ENCODE measurements around the gene MSGN1.

The MSGN1 gene

GRCh38 chr2:17845806-17846205 is 29.5 kb downstream of the MSGN1 start:
- Histone ChIP-seq H3K36me3 (ENCODE audit: control insufficient read depth in 5 of 5, insufficient read depth in 5 of 5, low read length in 5 of 5) (no peaks in the 10 kb centered on the region), H3K27me3 (ENCODE audit: control insufficient read depth in 5 of 5, insufficient read depth in 4 of 5, low read length in 5 of 5) (no peaks in the 10 kb centered on the region), H3K9me3 (ENCODE audit: control insufficient read depth in 5 of 5, low read length in 5 of 5) (no peaks in the 10 kb centered on the region), H3K9ac (ENCODE audit: low read length in 5 of 5) (no peak overlapping the region), H3K4me1 (ENCODE audit: control insufficient read depth in 5 of 5, insufficient read depth in 5 of 5, low read length in 5 of 5) (no peaks in the 10 kb centered on the region), H3K27ac (ENCODE audit: low read depth, low read length) (no peak overlapping the region), H3K4me3 (ENCODE audit: low read depth in 1 of 5, low read length in 5 of 5) (no peak overlapping the region)

GRCh38 chr2:17846676-17847075 is 30.4 kb downstream of the MSGN1 start:
- H3K4me3 ChIP-seq (ENCODE audit: low read depth in 1 of 5, low read length in 5 of 5) = no peak overlapping the region
- H3K4me1 ChIP-seq (ENCODE audit: control insufficient read depth in 5 of 5, insufficient read depth in 5 of 5, low read length in 5 of 5) = no peaks in the 10 kb centered on the region
- H3K9ac ChIP-seq (ENCODE audit: low read length in 5 of 5) = no peak overlapping the region
- H3K9me3 ChIP-seq (ENCODE audit: control insufficient read depth in 5 of 5, low read length in 5 of 5) = no peaks in the 10 kb centered on the region
- no peak overlapping the region for H3K27ac ChIP-seq (ENCODE audit: low read depth, low read length)
- no peaks in the 10 kb centered on the region for H3K27me3 ChIP-seq (ENCODE audit: control insufficient read depth in 5 of 5, insufficient read depth in 4 of 5, low read length in 5 of 5)
- no peaks in the 10 kb centered on the region for H3K36me3 ChIP-seq (ENCODE audit: control insufficient read depth in 5 of 5, insufficient read depth in 5 of 5, low read length in 5 of 5)

- no peak overlapping the region for H3K4me3 ChIP-seq (ENCODE audit: low read depth in 1 of 5, low read length in 5 of 5)
- no peaks in the 10 kb centered on the region for H3K4me1 ChIP-seq (ENCODE audit: control insufficient read depth in 5 of 5, insufficient read depth in 5 of 5, low read length in 5 of 5)
- H3K36me3 ChIP-seq (ENCODE audit: control insufficient read depth in 5 of 5, insufficient read depth in 5 of 5, low read length in 5 of 5) = no peaks in the 10 kb centered on the region
- no peaks in the 10 kb centered on the region for H3K9me3 ChIP-seq (ENCODE audit: control insufficient read depth in 5 of 5, low read length in 5 of 5)
- H3K27me3 ChIP-seq (ENCODE audit: control insufficient read depth in 5 of 5, insufficient read depth in 4 of 5, low read length in 5 of 5) = peaks cover 0 to 4% (median 2%) of the 10 kb centered on the region in 5 donors
- H3K9ac ChIP-seq (ENCODE audit: low read length in 5 of 5) = no peak overlapping the region
- no peak overlapping the region for H3K27ac ChIP-seq (ENCODE audit: low read depth, low read length)
These were observed 31.0 kb downstream of the MSGN1 start for GRCh38 chr2:17847236-17847635.

GRCh38 chr2:17849275-17849674 is 33.0 kb downstream of the MSGN1 start:
- no peak overlapping the region for H3K4me3 ChIP-seq (ENCODE audit: low read depth in 1 of 5, low read length in 5 of 5)
- peaks cover 0 to 10% (median 2%) of the 10 kb centered on the region in 5 donors for H3K27me3 ChIP-seq (ENCODE audit: control insufficient read depth in 5 of 5, insufficient read depth in 4 of 5, low read length in 5 of 5)
- no peak overlapping the region for H3K9ac ChIP-seq (ENCODE audit: low read length in 5 of 5)
- H3K9me3 ChIP-seq (ENCODE audit: control insufficient read depth in 5 of 5, low read length in 5 of 5) = no peaks in the 10 kb centered on the region
- no peaks in the 10 kb centered on the region for H3K4me1 ChIP-seq (ENCODE audit: control insufficient read depth in 5 of 5, insufficient read depth in 5 of 5, low read length in 5 of 5)
- no peaks in the 10 kb centered on the region for H3K36me3 ChIP-seq (ENCODE audit: control insufficient read depth in 5 of 5, insufficient read depth in 5 of 5, low read length in 5 of 5)
- no peak overlapping the region for H3K27ac ChIP-seq (ENCODE audit: low read depth, low read length)

- Histone ChIP-seq H3K9ac (ENCODE audit: low read length in 5 of 5) (no peak overlapping the region), H3K4me3 (ENCODE audit: low read depth in 1 of 5, low read length in 5 of 5) (no peak overlapping the region), H3K27ac (ENCODE audit: low read depth, low read length) (no peak overlapping the region), H3K4me1 (ENCODE audit: control insufficient read depth in 5 of 5, insufficient read depth in 5 of 5, low read length in 5 of 5) (no peaks in the 10 kb centered on the region), H3K9me3 (ENCODE audit: control insufficient read depth in 5 of 5, low read length in 5 of 5) (no peaks in the 10 kb centered on the region), H3K27me3 (ENCODE audit: control insufficient read depth in 5 of 5, insufficient read depth in 4 of 5, low read length in 5 of 5) (peaks cover 0 to 10% (median 2%) of the 10 kb centered on the region in 5 donors), H3K36me3 (ENCODE audit: control insufficient read depth in 5 of 5, insufficient read depth in 5 of 5, low read length in 5 of 5) (no peaks in the 10 kb centered on the region)
These were observed 33.9 kb downstream of the MSGN1 start for GRCh38 chr2:17850151-17850550.

- Histone ChIP-seq H3K27ac (ENCODE audit: low read depth, low read length) (no peak overlapping the region), H3K9me3 (ENCODE audit: control insufficient read depth in 5 of 5, low read length in 5 of 5) (no peaks in the 10 kb centered on the region), H3K27me3 (ENCODE audit: control insufficient read depth in 5 of 5, insufficient read depth in 4 of 5, low read length in 5 of 5) (peaks cover 0 to 10% (median 2%) of the 10 kb centered on the region in 5 donors), H3K4me1 (ENCODE audit: control insufficient read depth in 5 of 5, insufficient read depth in 5 of 5, low read length in 5 of 5) (no peaks in the 10 kb centered on the region), H3K9ac (ENCODE audit: low read length in 5 of 5) (no peak overlapping the region), H3K4me3 (ENCODE audit: low read depth in 1 of 5, low read length in 5 of 5) (no peak overlapping the region), H3K36me3 (ENCODE audit: control insufficient read depth in 5 of 5, insufficient read depth in 5 of 5, low read length in 5 of 5) (no peaks in the 10 kb centered on the region)
These were observed 35.7 kb downstream of the MSGN1 start for GRCh38 chr2:17851731-17852585.

- Histone ChIP-seq H3K27ac (ENCODE audit: low read depth, low read length) (no peak overlapping the region), H3K27me3 (ENCODE audit: control insufficient read depth in 5 of 5, insufficient read depth in 4 of 5, low read length in 5 of 5) (peaks cover 2 to 14% (median 4%) of the 10 kb centered on the region in 5 donors), H3K9me3 (ENCODE audit: control insufficient read depth in 5 of 5, low read length in 5 of 5) (no peaks in the 10 kb centered on the region), H3K4me3 (ENCODE audit: low read depth in 1 of 5, low read length in 5 of 5) (no peak overlapping the region), H3K36me3 (ENCODE audit: control insufficient read depth in 5 of 5, insufficient read depth in 5 of 5, low read length in 5 of 5) (no peaks in the 10 kb centered on the region), H3K4me1 (ENCODE audit: control insufficient read depth in 5 of 5, insufficient read depth in 5 of 5, low read length in 5 of 5) (no peaks in the 10 kb centered on the region), H3K9ac (ENCODE audit: low read length in 5 of 5) (no peak overlapping the region)
These were observed 37.5 kb downstream of the MSGN1 start for GRCh38 chr2:17853799-17854198.

- no peak overlapping the region for H3K27ac ChIP-seq (ENCODE audit: low read depth, low read length)
- no peak overlapping the region for H3K9ac ChIP-seq (ENCODE audit: low read length in 5 of 5)
- no peaks in the 10 kb centered on the region for H3K36me3 ChIP-seq (ENCODE audit: control insufficient read depth in 5 of 5, insufficient read depth in 5 of 5, low read length in 5 of 5)
- H3K9me3 ChIP-seq (ENCODE audit: control insufficient read depth in 5 of 5, low read length in 5 of 5) = no peaks in the 10 kb centered on the region
- no peak overlapping the region for H3K4me3 ChIP-seq (ENCODE audit: low read depth in 1 of 5, low read length in 5 of 5)
- H3K27me3 ChIP-seq (ENCODE audit: control insufficient read depth in 5 of 5, insufficient read depth in 4 of 5, low read length in 5 of 5) = peaks cover 4 to 12% (median 5%) of the 10 kb centered on the region in 5 donors
- no peaks in the 10 kb centered on the region for H3K4me1 ChIP-seq (ENCODE audit: control insufficient read depth in 5 of 5, insufficient read depth in 5 of 5, low read length in 5 of 5)
These were observed 40.8 kb downstream of the MSGN1 start for GRCh38 chr2:17857021-17857420.

GRCh38 chr2:17858064-17858463 is 41.8 kb downstream of the MSGN1 start:
- Histone ChIP-seq H3K9me3 (ENCODE audit: control insufficient read depth in 5 of 5, low read length in 5 of 5) (no peaks in the 10 kb centered on the region), H3K9ac (ENCODE audit: low read length in 5 of 5) (no peak overlapping the region), H3K27me3 (ENCODE audit: control insufficient read depth in 5 of 5, insufficient read depth in 4 of 5, low read length in 5 of 5) (peaks cover 0 to 4% (median 4%) of the 10 kb centered on the region in 5 donors), H3K4me3 (ENCODE audit: low read depth in 1 of 5, low read length in 5 of 5) (no peak overlapping the region), H3K4me1 (ENCODE audit: control insufficient read depth in 5 of 5, insufficient read depth in 5 of 5, low read length in 5 of 5) (no peaks in the 10 kb centered on the region), H3K36me3 (ENCODE audit: control insufficient read depth in 5 of 5, insufficient read depth in 5 of 5, low read length in 5 of 5) (no peaks in the 10 kb centered on the region), H3K27ac (ENCODE audit: low read depth, low read length) (no peak overlapping the region)

GRCh38 chr2:17863539-17863938 is 47.3 kb downstream of the MSGN1 start:
- no peak overlapping the region for H3K4me3 ChIP-seq (ENCODE audit: low read depth in 1 of 5, low read length in 5 of 5)
- no peak overlapping the region for H3K27ac ChIP-seq (ENCODE audit: low read depth, low read length)
- H3K4me1 ChIP-seq (ENCODE audit: control insufficient read depth in 5 of 5, insufficient read depth in 5 of 5, low read length in 5 of 5) = no peaks in the 10 kb centered on the region
- H3K27me3 ChIP-seq (ENCODE audit: control insufficient read depth in 5 of 5, insufficient read depth in 4 of 5, low read length in 5 of 5) = peaks cover 0 to 3% (median 0%) of the 10 kb centered on the region in 5 donors
- no peaks in the 10 kb centered on the region for H3K9me3 ChIP-seq (ENCODE audit: control insufficient read depth in 5 of 5, low read length in 5 of 5)
- no peaks in the 10 kb centered on the region for H3K36me3 ChIP-seq (ENCODE audit: control insufficient read depth in 5 of 5, insufficient read depth in 5 of 5, low read length in 5 of 5)
- no peak overlapping the region for H3K9ac ChIP-seq (ENCODE audit: low read length in 5 of 5)

Measured in subcutaneous abdominal adipose tissue (tissue), 5 donors.